IMR-90 (cell line): ENCODE data around the gene NT5DC1. TPM values are rescaled to one million over a fixed set of nuclear protein-coding genes. Genes with fewer than 3 reads are reported as not detected.

Experiments used
- ATAC-seq: fragments of 200-7000 bp; cut with Tn5 transposase; 2 replicates; pipeline ENCODE4 v1.9.1; 2020; ENCODE audit warnings: low read depth, mild to moderate bottlenecking, moderate library complexity
- BruUV-seq: library from RNA; stranded (reverse); fragments of 400-500 nt; replicated peaks from 2 replicates; lab custom pipeline; 2021; lab: Mats Ljungman, UMichigan
- CTCF ChIA-PET: fragments of 300-600 bp; formaldehyde crosslinking; extraction: SDS; loops from one replicate; lab custom pipeline; 2021; ENCODE audit warnings: antibody characterized with exemption; lab: Yijun Ruan, JAX
- POLR2A ChIA-PET: fragments of 300-600 bp; sonication (Branson Sonifier 250); formaldehyde crosslinking; loops from one replicate; lab custom pipeline; 2022; ENCODE audit warnings: antibody characterized with exemption; ENCODE audit not compliant: unreplicated experiment; lab: Charles Lee
- DNase-seq: peaks from one replicate; pipeline ENCODE4 v3.0.0; 2013
- H2AFZ ChIP-seq: replicated peaks from 2 replicates; pipeline ENCODE3; 2013; ENCODE audit warnings: low read length, mild to moderate bottlenecking; ENCODE audit not compliant: poor library complexity
- H2AK5ac ChIP-seq: 2 replicates; pipeline ENCODE4 v1.6.1; 2013; ENCODE audit warnings: low read depth, low read length, inconsistent platforms
- H2AK9ac ChIP-seq: replicated peaks from 2 replicates; pipeline ENCODE3; 2013; ENCODE audit warnings: mild to moderate bottlenecking, low read depth, low read length, moderate library complexity; ENCODE audit not compliant: poor library complexity
- H2BK120ac ChIP-seq: 2 replicates; pipeline ENCODE4 v1.6.1; 2013; ENCODE audit warnings: low read depth, low read length, inconsistent platforms
- H2BK15ac ChIP-seq: 3 replicates; pipeline ENCODE4 v1.6.1; 2013; ENCODE audit warnings: low read depth, low read length, inconsistent platforms
- H2BK20ac ChIP-seq: 2 replicates; pipeline ENCODE4 v1.6.1; 2013; ENCODE audit warnings: low read depth, mild to moderate bottlenecking, inconsistent platforms, low read length, moderate library complexity
- H2BK5ac ChIP-seq: 2 replicates; pipeline ENCODE4 v1.6.1; 2013; ENCODE audit warnings: mild to moderate bottlenecking, low read depth, low read length, inconsistent platforms; ENCODE audit not compliant: poor library complexity, severe bottlenecking
- H3K14ac ChIP-seq: replicated peaks from 2 replicates; pipeline ENCODE4 v1.6.1; 2013; ENCODE audit warnings: low read depth, low read length, inconsistent platforms
- H3K18ac ChIP-seq: 2 replicates; pipeline ENCODE4 v1.6.1; 2013; ENCODE audit warnings: low read depth, low read length, control low read depth
- H3K23ac ChIP-seq: 2 replicates; pipeline ENCODE4 v1.6.1; 2013; ENCODE audit warnings: low read depth, low read length, inconsistent platforms
- H3K27ac ChIP-seq: 2 replicates; pipeline ENCODE4 v1.5.1; 2013; ENCODE audit warnings: mild to moderate bottlenecking, control low read depth, low read length; ENCODE audit not compliant: insufficient read depth
- H3K27me3 ChIP-seq: 2 replicates; pipeline ENCODE4 v1.6.1; 2013; ENCODE audit warnings: low read length; ENCODE audit not compliant: control insufficient read depth, insufficient read depth
- H3K36me3 ChIP-seq: 2 replicates; pipeline ENCODE4 v1.6.1; 2013; ENCODE audit warnings: low read length, mixed read lengths; ENCODE audit not compliant: control insufficient read depth, insufficient read depth
- H3K4ac ChIP-seq: 2 replicates; pipeline ENCODE4 v1.6.1; 2013; ENCODE audit warnings: low read depth, low read length, inconsistent platforms
- H3K4me1 ChIP-seq: 2 replicates; pipeline ENCODE4 v1.6.1; 2013; ENCODE audit warnings: low read length, mixed read lengths; ENCODE audit not compliant: control insufficient read depth, insufficient read depth
- H3K4me2 ChIP-seq: 2 replicates; pipeline ENCODE4 v1.6.1; 2013; ENCODE audit warnings: low read depth, mild to moderate bottlenecking, control low read depth, low read length, moderate library complexity
- H3K4me3 ChIP-seq: 2 replicates; pipeline ENCODE4 v1.5.1; 2013; ENCODE audit warnings: low read depth, mild to moderate bottlenecking, control low read depth, low read length, moderate library complexity; ENCODE audit not compliant: insufficient read depth
- H3K56ac ChIP-seq: 2 replicates; pipeline ENCODE4 v1.6.1; 2013; ENCODE audit warnings: low read length, inconsistent platforms; ENCODE audit not compliant: insufficient read depth; ENCODE audit errors: extremely low read depth
- H3K79me1 ChIP-seq, 2 experiments: 2 replicates each; pipeline ENCODE4 v1.6.1; 2013; ENCODE audit warnings: low read length in 2 of 2, inconsistent platforms in 1 of 2, low read depth in 1 of 2
- H3K9ac ChIP-seq: 2 replicates; pipeline ENCODE4 v1.6.1; 2013; ENCODE audit warnings: low read depth, low read length, control low read depth
- H3K9me1 ChIP-seq: 2 replicates; pipeline ENCODE4 v1.6.1; 2013; ENCODE audit warnings: low read length, inconsistent platforms; ENCODE audit not compliant: insufficient read depth
- H3K9me3 ChIP-seq: 2 replicates; pipeline ENCODE4 v1.6.1; 2013; ENCODE audit warnings: low read length; ENCODE audit not compliant: control insufficient read depth, insufficient read depth
- H4K20me1 ChIP-seq: 2 replicates; pipeline ENCODE4 v1.6.1; 2013; ENCODE audit warnings: low read length, inconsistent platforms; ENCODE audit not compliant: insufficient read depth
- H4K5ac ChIP-seq: 2 replicates; pipeline ENCODE4 v1.6.1; 2013; ENCODE audit warnings: mild to moderate bottlenecking, low read depth, low read length, control low read depth
- H4K8ac ChIP-seq, 2 experiments: 2 replicates each; pipeline ENCODE4 v1.6.1; 2013; ENCODE audit warnings: low read depth in 2 of 2, low read length in 2 of 2, control low read depth in 1 of 2, inconsistent platforms in 1 of 2
- H4K91ac ChIP-seq: 2 replicates; pipeline ENCODE4 v1.6.1; 2013; ENCODE audit warnings: low read depth, low read length, inconsistent platforms; ENCODE audit not compliant: insufficient read depth
- CEBPB ChIP-seq: IDR thresholded peaks from 2 replicates; pipeline ENCODE4 v1.6.1; 2012; ENCODE audit warnings: low read depth, low read length, improper control_type of control experiment
- CHD1 ChIP-seq: IDR thresholded peaks from 2 replicates; pipeline ENCODE4 v1.6.1; 2012; ENCODE audit warnings: low read depth, low read length, improper control_type of control experiment
- FOS ChIP-seq: fragments of 150-350 bp; IDR thresholded peaks from 2 replicates; pipeline ENCODE4 v1.6.1; 2016; ENCODE audit warnings: low read depth, low read length
- MAFK ChIP-seq: IDR thresholded peaks from 2 replicates; pipeline ENCODE4 v1.6.1; 2012; ENCODE audit warnings: low read depth, low read length, improper control_type of control experiment
- MAZ ChIP-seq: IDR thresholded peaks from 2 replicates; pipeline ENCODE4 v1.6.1; 2012; ENCODE audit warnings: low read depth, mild to moderate bottlenecking, low read length, improper control_type of control experiment, moderate library complexity, borderline replicate concordance
- MXI1 ChIP-seq: IDR thresholded peaks from 2 replicates; pipeline ENCODE4 v1.6.1; 2012; ENCODE audit warnings: low read depth, mild to moderate bottlenecking, low read length, moderate library complexity, borderline replicate concordance
- NFE2L2 ChIP-seq: fragments of 150-350 bp; IDR thresholded peaks from 2 replicates; pipeline ENCODE4 v1.6.1; 2016; ENCODE audit warnings: low read depth, mild to moderate bottlenecking, low read length
- POLR2A ChIP-seq: IDR thresholded peaks from 2 replicates; pipeline ENCODE4 v1.6.1; 2012; ENCODE audit warnings: mild to moderate bottlenecking, low read depth, low read length
- RAD21 ChIP-seq: IDR thresholded peaks from 2 replicates; pipeline ENCODE4 v1.6.1; 2012; ENCODE audit warnings: low read length, improper control_type of control experiment
- RCOR1 ChIP-seq: IDR thresholded peaks from 2 replicates; pipeline ENCODE4 v1.6.1; 2012; ENCODE audit warnings: mild to moderate bottlenecking, low read length, improper control_type of control experiment; ENCODE audit not compliant: insufficient replicate concordance
- RFX5 ChIP-seq: IDR thresholded peaks from 2 replicates; pipeline ENCODE4 v1.8.0; 2012; ENCODE audit warnings: low read depth, mild to moderate bottlenecking, low read length, moderate library complexity
- SMC3 ChIP-seq: fragments of 150-350 bp; IDR thresholded peaks from 2 replicates; pipeline ENCODE4 v1.6.1; 2016; ENCODE audit warnings: low read depth, mild to moderate bottlenecking, antibody characterized with exemption, low read length, moderate library complexity
- WGBS, 2 experiments: methylation state at CpG; one replicate each; pipeline versions ENCODE4 v1.1.5 to v1.1.7; 2013; ENCODE audit warnings: missing lambda C conversion rate in 2 of 2; ENCODE audit not compliant: insufficient read length in 1 of 2; ENCODE audit errors: extremely low coverage in 2 of 2; 5-methylcytosine and 5-hydroxymethylcytosine counted together
- dilution Hi-C: fragments of 300-500 bp; cut with HindIII; formaldehyde crosslinking; loops from one replicate; pipeline ENCODE4 v1.14.3; 2018; ENCODE audit warnings: low sequenced_read_pairs; ENCODE audit not compliant: unreplicated experiment
- in situ Hi-C: fragments of 300-500 bp; cut with MboI; formaldehyde crosslinking; loops from 3 replicates; pipeline ENCODE4 v1.14.3; 2019; ENCODE audit warnings: low sequenced_read_pairs, inconsistent platforms, mixed read lengths
- intact Hi-C: fragments of 100-400 bp; cut with micrococcal nuclease; formaldehyde crosslinking; loops from 2 replicates; pipeline ENCODE4 v1.10.0; 2022
- polyA plus RNA-seq, 3 experiments: library from polyadenylated mRNA; depleted of rRNA; stranded (reverse); fragments of >200 nt; gene quantifications; 2 replicates each; pipeline ENCODE4 v1.2.3, GENCODE V29; 2012; ENCODE audit warnings: low replicate concordance in 1 of 3
- total RNA-seq: library from RNA; depleted of rRNA; stranded (reverse); fragments of >200 nt; gene quantifications from 2 replicates; pipeline ENCODE4 v1.2.3, GENCODE V29; 2012
- TF ChIP-seq, protein P1 (sequence below): fragments of 150-350 bp; IDR thresholded peaks from 2 replicates; pipeline ENCODE4 v1.6.1; 2017; ENCODE audit warnings: mild to moderate bottlenecking, antibody characterized with exemption, low read length, low read depth
- TF ChIP-seq, protein P2 (sequence below): conservative IDR thresholded peaks from 2 replicates; pipeline ENCODE4 v1.5.1; 2012; ENCODE audit warnings: mild to moderate bottlenecking, low read depth, low read length, improper control_type of control experiment
- TF ChIP-seq, protein P3 (sequence below): fragments of 150-350 bp; IDR thresholded peaks from 2 replicates; pipeline ENCODE4 v1.6.1; 2016; ENCODE audit warnings: low read depth, mild to moderate bottlenecking, low read length, moderate library complexity, borderline replicate concordance

NT5DC1 gene
- total and polyA plus RNA-seq, 2 of the 4 experiments (the other 2 are of a cell fraction): 11.7 to 16.8 TPM

DNA sequence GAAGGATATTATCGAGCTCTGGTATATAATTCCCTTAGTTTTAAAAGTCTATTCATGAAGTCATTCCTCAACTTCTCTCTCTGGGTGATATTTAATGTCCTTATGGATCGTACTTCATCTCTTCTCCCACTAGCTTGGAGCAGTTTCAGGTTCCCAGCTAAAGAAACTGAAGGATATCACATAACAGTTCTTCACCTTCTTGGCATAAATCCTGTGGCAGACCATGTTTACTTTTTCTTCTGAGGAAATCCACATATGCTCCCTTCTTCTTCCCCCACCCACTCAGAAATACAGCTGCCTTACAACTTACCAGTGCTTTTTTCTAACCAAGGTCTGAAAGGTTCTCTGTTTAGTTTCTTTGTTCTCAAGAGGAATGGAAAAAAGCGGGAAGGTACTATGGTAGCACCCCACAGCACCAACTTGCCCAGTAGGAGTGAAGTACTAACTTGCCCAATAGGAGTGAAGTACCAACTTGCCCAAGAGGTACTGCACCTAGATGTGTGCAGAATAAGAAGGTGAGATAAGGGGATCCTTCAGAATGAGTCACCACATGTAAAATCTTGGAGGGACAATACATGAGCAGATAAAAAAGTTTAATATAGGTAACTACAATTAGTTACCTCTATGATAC lies 100.1 kb downstream of the NT5DC1 start:
- Histone ChIP-seq H3K4me3 (no peak overlapping the region), H2BK15ac (no peak overlapping the region), H3K9me1 (no peaks in the 10 kb centered on the region; the same call in 1 of the 2 replicates), H3K4me2 (peak overlapping the region; percentile 85), H2BK5ac (no peak overlapping the region), H4K5ac (no peak overlapping the region; the same call in 1 of the 2 replicates), H3K79me1 (no peaks in the 10 kb centered on the region), H2AK5ac (no peak overlapping the region), H3K27ac (no peak overlapping the region; the same call in 1 of the 2 replicates), H3K56ac (no peak overlapping the region), H2BK120ac (no peak overlapping the region), H4K20me1 (no peaks in the 10 kb centered on the region), H3K14ac (no peak overlapping the region), H3K27me3 (no peaks in the 10 kb centered on the region), H2AFZ (no peak overlapping the region), H3K18ac (0 out of 2 replicates have a peak overlapping the region, but pooled peaks have one; percentile 82), H4K8ac (no peak overlapping the region), H3K4me1 (peaks cover 4% of the 10 kb centered on the region), H3K4ac (no peak overlapping the region), H3K9me3 (no peaks in the 10 kb centered on the region), H2AK9ac (no peak overlapping the region), H3K36me3 (no peaks in the 10 kb centered on the region; the same call in 1 of the 2 replicates), H2BK20ac (no peak overlapping the region), H3K23ac (0 out of 2 replicates have a peak overlapping the region, but pooled peaks have one; percentile 40), H3K9ac (no peak overlapping the region), H4K91ac (no peak overlapping the region)
- in situ Hi-C loops (no loop called here), dilution Hi-C loops (no loop called here), intact Hi-C loops (loop anchor here (10.0 kb wide), 1 partner anchor 186 kb away; no protein-coding TSS in a partner anchor)
- no CpG with 5 or more reads among the region's 3 CpGs for WGBS, 2 experiments
- no TSS peak for BruUV-seq
- ATAC-seq (peak; percentile 71), DNase-seq (peak; percentile 83)
- TF ChIP-seq MAZ (no peak), RAD21 (no peak), CHD1 (no peak), RCOR1 (no peak), MXI1 (no peak), FOS (no peak), POLR2A (no peak), RFX5 (no peak), NFE2L2 (no peak), SMC3 (no peak), MAFK (no peak), CEBPB (no peak)
- TF ChIP-seq, protein P1, sequence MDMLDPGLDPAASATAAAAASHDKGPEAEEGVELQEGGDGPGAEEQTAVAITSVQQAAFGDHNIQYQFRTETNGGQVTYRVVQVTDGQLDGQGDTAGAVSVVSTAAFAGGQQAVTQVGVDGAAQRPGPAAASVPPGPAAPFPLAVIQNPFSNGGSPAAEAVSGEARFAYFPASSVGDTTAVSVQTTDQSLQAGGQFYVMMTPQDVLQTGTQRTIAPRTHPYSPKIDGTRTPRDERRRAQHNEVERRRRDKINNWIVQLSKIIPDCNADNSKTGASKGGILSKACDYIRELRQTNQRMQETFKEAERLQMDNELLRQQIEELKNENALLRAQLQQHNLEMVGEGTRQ: no peak
- TF ChIP-seq, protein P2, sequence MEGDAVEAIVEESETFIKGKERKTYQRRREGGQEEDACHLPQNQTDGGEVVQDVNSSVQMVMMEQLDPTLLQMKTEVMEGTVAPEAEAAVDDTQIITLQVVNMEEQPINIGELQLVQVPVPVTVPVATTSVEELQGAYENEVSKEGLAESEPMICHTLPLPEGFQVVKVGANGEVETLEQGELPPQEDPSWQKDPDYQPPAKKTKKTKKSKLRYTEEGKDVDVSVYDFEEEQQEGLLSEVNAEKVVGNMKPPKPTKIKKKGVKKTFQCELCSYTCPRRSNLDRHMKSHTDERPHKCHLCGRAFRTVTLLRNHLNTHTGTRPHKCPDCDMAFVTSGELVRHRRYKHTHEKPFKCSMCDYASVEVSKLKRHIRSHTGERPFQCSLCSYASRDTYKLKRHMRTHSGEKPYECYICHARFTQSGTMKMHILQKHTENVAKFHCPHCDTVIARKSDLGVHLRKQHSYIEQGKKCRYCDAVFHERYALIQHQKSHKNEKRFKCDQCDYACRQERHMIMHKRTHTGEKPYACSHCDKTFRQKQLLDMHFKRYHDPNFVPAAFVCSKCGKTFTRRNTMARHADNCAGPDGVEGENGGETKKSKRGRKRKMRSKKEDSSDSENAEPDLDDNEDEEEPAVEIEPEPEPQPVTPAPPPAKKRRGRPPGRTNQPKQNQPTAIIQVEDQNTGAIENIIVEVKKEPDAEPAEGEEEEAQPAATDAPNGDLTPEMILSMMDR: no peak
- TF ChIP-seq, protein P3, sequence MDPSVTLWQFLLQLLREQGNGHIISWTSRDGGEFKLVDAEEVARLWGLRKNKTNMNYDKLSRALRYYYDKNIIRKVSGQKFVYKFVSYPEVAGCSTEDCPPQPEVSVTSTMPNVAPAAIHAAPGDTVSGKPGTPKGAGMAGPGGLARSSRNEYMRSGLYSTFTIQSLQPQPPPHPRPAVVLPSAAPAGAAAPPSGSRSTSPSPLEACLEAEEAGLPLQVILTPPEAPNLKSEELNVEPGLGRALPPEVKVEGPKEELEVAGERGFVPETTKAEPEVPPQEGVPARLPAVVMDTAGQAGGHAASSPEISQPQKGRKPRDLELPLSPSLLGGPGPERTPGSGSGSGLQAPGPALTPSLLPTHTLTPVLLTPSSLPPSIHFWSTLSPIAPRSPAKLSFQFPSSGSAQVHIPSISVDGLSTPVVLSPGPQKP: no peak
- POLR2A ChIA-PET: no interaction called here
- CTCF ChIA-PET: interaction anchor here (0.5 to 1.3 kb wide), 2 partner anchors 68 to 369 kb away, joined by 4 read pairs; no protein-coding TSS in a partner anchor
